Fibroblast of skin of abdomen (primary cell): ENCODE measurements around the gene CRYBB1. TPM values are rescaled to one million over a fixed set of nuclear protein-coding genes. Genes with fewer than 3 reads are reported as not detected.

Experiments used
- DNase-seq: peaks from one replicate; pipeline ENCODE4 v3.0.0-alpha.2; 2013
- polyA plus RNA-seq, 2 experiments: library from polyadenylated mRNA; unstranded; fragments of 120-200 nt; gene quantifications; one replicate each; pipeline ENCODE4 v1.2.1, GENCODE V29; 2013; ENCODE audit not compliant: insufficient read length in 2 of 2

The CRYBB1 gene
- polyA plus RNA-seq (2013, experiment 1 of 2; ENCODE audit: insufficient read length) = not detected
- not detected for polyA plus RNA-seq (2013, experiment 2 of 2; ENCODE audit: insufficient read length)

DNA sequence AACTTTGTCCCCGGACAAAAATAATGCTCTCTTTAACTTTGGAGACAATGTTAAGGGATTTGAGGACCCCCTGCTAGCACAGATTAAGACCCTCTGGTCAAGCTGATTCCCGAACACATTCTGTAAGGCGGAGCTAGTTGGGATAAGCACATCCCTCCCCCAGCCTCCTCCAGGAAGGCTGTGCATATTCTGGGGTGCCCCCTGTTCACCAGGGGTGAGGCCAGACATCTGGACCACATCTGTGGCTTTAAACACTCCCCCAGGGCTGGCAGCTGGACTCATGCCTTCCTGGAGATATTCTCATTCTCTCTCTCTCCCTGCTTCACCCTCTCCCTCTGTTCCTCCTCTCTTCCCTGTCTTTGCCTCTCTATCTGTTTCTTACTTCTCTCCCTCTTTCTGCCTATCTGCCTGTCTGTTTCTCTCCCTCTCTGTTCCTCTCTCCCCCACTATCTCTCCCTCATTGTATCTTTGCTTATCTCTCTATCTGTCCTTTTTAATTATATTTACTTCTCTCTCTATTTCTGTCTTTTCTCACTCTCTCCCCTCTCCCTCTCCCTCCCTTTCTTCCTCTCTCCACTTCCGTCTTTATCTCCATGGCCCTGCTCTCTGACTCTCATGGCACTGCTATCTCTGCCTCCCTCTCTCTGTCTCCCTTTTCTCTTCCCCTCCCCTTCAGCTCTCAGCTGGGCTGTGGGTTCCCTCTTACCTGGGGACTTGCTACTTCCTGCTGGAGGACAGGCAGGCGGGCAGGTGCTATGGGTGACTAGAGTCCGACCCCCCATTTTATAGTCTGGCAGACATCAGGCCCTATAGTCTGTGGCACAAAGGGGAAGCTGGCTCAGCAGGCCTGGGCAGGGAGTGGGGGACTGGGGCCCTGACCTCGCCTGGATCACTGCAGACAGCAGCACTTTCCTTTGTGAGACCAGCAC is at the start of gene CRYBB1:
Gene CRYBB1, minus strand, starts transcription at position 757 of the 929 bp plus-strand sequence. CDS start 1,708 bp downstream, outside the sequence.
- DNase-seq = peak; percentile 4

DNA sequence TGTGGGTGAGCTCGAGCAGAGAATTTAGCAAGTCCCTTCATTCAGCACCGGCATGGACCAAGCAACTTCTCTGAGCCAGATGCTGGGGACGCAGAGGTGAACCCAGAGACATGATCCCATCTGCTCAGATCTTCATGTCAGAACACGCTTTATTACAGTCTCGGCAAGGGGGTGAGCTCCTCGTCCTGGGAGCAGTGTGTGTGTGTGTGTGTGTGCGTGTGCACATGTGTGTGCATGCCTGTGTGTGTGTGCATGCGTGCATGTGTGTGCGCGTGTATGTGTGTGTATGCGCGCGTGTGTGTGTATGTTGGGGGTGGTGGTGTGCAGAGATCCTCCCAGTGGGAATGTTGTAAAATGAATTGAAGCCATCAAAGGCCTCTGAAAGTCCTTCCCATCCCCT is 49.3 kb upstream of the CRYBB1 start:
- no peak for DNase-seq

DNA sequence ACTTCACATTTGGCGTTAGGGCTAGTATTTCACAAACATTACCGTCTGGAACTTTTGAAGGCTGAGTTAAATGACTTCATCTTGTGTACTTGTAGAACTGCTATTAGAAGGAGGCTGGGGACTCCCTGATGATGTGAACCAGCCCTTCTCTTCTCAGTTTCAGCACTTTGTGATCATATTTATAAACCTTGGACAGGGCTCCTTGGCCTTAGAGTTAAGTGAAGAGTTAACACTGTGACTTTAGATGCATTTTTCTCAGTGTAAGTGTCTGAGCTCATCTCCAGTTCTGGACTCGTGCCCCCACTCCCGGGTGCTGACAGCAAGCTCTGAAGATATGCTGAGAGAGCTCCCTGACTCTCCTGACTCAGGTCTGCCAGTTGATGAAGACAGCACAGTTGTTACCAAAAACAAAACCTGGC is 48.0 kb upstream of the CRYBB1 start:
- DNase-seq = peak; percentile 71

DNA sequence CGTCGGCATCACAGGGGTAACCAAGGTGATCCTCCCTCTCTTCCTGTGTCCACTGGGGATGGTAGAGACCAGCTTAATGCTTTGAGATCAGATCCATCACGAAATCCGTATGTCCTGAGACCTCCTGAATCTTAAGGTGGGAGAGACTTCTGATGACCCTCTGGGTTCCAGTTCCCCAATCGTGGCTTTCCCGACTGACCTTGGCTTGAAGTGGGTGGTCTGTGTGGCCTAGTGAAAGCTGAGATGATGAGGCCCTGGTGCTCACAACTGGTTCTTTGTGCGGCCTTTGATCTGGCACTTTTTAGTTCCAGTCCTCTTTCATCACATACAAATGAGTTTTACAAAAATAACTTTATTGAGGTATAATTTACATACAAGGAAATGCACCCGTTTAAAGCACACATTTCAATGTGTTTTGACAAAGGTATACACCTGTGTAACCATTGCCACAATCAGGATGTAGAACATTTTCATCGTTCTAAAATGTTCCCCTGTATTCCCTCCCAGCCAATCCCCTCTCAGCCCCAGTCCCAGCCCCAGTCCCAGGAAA is 45.6 kb upstream of the CRYBB1 start:
- no peak for DNase-seq

DNA sequence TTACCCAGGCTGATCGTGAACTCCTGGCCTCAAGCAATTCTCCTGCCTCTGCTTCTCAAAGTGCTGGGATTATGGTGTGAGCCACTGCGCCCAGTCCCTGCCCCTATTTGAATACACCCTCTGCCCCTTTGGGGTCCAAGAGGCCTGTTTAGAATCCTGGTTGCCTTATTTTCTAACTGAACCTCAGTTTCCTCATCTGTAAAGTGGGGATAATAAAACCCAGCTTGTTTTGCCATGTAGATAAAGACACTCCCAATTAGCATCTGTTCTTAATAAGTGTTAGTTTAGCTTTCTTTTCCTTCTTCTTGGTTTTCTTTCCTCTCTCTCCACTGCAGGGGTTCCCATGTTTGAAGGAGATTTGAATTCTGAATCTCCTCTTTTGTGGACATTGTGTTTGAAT is 44.3 kb upstream of the CRYBB1 start:
- DNase-seq = no peak

DNA sequence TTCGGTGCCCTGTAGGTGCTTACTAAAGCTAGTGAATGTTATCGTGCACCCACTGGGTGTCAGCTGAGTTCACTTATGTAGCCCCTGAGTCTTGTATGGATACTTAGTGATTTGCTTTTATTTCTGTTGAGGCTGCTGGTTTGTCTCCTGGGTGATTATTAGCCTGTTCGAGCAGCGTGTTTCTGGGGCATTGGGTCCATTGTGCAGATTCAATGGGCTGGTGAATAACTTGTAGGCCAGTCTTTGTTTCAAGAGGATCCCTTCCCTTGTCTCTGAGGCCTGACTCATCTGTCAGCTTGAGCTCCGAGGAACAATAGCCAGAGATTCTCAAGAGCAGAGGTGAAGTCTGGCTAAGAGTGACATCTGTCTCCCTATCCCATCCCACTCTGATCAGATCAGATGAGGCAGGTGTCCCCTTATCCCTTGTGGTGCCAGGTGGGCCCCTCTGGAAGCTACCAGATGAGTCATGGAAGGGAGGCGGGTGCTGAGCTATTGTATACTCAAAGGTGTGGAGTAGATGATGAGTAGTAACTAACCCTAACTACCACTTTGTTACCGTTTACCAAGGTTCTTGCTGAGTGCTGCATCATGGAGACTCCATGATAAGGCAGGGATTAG is 43.2 kb upstream of the CRYBB1 start:
- no peak for DNase-seq

DNA sequence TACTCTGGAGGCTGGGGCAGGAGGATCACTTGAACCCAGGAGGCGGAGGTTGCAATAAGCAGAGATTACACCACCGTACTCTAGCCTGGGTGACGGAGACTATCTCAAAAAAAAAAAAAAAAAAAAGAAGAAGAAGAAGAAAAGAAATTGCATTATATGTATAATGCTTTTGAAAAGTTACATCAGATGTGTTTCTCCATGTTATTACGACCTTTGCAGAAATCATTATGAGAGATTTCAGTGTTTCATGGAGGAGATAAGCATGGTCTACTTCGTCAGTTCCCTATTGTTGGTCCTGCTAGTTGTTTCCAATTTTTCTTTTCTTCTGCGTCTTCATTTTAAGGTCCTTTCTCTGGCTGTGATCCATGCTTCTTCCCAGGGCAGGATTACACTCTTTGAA is 42.5 kb upstream of the CRYBB1 start:
- no peak for DNase-seq

DNA sequence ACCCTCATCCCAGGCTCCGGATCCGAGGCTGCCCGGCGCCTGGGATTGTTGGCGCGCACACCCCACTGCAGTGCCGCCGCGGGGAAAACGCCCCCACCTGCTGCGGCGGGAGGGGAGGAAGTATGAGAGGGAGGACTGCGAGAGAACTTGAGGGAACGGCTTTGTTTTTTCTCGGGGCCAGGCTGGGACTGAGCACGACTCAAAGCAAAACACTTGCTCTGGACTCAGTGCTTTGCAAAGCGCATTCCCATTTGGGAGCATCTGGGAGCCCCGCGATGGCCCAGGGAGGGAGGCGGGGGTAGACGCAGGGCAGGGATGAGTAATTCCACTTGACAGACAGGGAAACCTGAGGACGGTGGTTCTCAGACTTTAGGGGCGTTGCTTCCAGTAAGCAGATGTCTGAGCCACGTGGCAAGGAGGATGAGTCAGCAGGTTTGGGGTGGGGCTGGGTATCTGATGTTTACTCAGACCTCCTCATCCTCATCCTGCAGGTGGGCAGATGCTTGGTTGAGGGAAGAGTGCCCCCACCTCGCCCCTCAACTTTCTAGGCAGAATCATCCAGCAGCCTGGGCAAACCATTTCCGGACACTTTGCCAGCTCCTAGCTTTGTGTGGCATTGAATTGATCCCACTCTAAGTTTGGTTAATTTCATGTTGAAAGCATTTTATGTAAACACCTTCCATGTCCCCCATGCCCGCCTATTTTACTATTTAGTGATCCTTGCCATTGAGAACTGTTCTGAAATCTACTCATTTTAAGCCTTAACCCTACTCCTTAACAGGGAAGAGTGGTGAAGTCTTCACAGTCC is 41.0 kb upstream of the CRYBB1 start:
- peak; percentile 94 for DNase-seq

DNA sequence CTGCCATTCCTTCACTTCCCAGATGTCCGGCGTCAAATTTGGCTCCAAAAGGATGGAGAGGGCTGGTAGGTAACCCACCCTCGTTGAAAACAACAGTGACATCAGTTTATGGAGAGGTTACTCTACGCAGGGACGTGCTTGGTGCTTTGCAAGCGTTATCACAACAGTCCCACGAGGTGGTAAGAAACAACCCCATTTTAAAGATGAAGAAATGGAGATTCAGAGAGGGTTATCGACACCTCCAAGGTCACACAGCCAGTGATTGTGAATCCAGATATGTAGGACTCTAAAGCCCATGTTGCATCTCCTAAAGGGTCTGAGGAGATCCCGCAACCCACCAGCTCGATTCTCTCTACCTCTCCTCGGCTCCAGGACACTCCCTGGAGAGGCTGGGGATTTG is 40.3 kb upstream of the CRYBB1 start:
- DNase-seq = no peak

DNA sequence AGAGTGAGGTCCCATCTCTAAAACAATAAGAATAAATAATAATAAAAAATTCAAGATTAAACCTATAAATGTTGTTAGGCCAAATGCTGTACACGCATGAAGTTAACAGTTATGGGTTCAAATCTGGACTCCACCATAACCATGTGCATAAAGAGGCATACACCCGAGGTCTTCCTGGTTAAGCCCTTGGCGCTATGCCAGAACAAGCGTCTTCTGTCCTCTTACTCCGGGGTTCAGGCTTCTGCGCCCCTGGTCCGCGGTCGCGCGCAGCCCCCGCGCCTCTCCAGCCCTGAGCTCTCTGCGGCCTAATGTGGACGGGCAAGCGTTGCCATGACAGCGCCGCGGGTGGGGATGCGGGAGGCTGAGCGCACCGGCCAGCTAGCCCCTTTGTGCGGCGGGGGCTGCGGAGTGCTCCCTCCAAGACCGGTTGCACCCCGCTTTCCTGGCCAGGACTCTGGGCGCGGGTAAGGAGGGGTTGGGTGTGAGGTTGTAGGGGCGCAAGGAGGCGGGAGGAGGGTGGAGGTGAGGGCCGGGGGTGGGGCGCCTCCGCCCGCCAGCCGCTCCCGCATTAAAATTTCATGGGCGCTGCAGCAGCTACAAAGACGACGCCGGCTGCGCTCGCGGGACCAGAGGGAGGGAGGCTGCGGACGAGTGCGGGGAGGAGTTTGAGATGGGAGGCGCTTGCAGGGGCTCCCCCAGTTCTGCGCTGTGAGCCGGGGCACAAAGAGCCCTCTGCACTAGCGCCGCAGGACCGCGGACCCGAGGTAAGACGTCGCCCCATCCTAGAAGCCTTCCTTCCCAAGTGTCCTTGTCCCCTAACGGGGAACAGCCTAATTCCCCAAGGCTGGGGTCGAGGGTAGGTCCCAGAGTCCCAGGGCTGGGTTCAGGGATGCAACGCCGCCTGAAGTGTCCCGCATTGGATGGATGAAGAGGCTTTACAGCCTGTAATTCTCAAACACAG is 39.3 kb upstream of the CRYBB1 start, which contains the start of gene MIAT:
Gene MIAT, plus strand, starts transcription at position 698 of the 961 bp plus-strand sequence.
- no peak for DNase-seq

DNA sequence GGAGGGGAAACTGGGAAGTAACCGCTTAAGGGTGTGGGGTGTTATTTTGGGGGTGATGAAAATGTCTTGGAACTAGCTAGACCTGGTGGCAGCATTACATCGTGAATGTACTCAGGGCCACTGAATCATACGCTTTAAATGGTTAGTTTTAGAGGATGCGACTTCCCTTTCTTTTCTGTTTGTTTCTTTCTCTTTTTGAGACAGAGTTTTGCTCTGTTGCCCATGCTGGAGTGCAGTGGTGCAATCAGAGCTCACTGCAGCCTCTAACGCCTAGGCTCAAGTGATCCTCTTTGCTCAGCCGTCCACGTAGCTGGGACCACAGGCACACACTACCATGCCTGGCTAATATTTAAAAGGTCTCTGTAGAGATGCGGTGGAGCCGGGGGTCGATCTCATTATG is 34.0 kb upstream of the CRYBB1 start:
- DNase-seq = no peak

DNA sequence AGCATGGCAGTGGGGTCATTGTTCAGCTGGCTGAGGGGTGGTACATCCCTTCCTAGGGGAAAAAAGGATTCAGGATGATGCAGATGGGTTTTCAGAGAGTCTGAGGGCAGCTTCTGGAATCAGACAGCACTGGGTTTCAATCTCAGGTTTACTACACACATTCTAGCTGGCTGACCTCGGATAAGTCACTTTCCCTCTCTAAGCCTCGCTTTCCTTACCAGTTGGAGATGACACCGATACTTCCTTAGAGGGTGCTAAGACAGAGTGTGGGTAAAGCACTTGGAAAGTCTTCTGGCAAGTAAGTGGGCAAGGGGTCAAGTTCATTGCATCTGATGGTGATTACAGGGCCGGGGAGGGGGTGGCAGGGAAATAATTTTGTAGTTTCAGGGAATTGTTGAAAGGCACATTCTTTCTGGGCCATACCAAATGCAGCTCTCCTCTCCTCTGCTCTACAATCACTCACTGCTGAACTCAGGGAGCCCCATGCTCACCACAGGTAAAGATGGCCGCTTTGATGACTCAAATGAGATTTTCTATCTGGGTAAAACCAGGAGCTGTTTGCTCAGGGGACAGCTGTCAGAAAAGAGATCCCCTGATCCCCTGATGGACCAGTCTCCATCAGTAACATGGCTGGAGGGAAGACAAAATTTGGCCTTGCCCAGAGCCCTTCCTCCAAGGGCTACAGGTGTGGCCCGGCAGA is 33.0 kb upstream of the CRYBB1 start:
- DNase-seq = no peak

DNA sequence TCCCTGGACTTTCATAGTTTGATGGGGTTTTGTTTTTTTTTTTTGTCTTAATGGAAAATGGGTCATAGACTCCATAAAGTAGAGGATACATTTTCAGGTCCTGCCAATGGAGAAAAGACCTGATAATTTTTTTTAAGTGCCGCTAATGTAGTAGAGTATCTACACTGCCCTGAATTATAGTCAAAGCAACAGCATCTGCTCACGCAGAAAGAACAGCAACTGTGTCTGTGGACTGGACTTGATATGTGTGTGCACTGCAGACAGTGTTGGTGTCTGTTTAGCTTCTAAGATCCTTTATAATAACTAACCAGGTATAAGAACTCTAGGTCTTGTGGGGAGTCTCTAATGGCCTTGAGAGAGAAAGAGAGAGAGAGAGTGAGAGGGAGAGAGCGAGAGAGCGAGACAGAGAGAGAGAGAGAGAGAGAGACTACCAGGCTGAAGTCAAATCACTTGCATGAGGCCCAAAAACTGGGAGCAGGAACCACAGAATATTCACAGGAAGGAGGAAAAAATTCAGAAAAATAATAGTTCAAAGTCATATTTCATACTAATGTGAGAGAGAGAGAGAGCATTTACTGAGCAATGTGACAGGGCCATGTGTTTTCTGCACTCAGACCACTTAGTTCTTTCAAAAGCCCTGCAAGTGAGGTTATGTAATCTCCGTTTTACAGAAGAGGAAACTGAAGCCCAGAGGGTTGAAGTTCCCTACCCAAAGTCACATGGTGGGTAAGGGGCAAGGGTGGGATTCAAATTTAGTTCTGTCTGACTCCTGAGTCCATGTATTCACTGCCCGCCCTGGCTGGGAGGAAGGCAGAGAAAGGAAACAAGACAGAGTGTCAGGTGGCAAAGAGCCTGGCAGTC is 30.9 kb upstream of the CRYBB1 start:
- DNase-seq = no peak

DNA sequence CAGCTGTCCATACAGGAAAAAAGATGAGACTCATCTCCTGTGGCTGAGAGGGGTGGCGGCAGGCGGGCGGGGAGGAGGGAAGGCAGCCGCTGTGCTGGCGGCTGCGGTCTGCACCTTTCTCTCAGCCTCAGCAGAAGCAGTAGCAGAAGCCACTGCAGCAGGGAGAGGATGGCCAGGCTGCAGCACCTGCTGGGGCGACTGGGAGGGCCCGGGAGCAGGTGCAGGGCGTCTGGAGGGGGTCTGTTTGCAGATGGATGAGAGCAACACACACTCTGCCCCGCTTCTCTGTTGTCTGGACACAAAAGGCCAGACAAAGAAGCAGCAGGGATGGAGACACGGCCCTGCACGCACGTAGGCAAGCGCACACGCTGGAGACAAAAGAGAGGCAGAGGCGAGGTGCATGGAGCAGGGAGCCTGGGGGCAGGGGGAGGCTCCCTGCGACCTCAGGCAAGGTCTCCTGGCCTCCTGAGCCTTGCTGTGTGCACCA is 30.2 kb upstream of the CRYBB1 start:
- DNase-seq = peak; percentile 23

DNA sequence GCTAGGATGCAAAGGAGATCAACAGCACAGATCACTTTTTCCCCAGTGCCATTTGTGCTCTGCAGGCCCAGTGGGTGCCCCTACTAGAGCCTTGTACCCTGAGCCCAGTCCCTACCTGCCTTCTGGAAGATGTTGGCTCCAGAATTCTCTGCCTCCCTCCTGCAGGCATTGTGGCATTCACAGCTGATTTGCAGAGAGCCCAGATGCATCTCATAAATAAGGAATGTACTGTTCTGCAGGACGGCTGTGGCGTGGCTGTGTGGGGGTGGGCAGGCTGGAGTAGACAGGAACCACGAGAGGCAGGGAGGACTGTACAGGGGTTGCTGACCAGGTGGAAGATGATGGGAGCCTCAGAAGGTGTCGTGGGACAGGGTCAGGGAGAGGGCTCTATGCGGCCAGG is 28.3 kb upstream of the CRYBB1 start:
- peak; percentile 58 for DNase-seq

DNA sequence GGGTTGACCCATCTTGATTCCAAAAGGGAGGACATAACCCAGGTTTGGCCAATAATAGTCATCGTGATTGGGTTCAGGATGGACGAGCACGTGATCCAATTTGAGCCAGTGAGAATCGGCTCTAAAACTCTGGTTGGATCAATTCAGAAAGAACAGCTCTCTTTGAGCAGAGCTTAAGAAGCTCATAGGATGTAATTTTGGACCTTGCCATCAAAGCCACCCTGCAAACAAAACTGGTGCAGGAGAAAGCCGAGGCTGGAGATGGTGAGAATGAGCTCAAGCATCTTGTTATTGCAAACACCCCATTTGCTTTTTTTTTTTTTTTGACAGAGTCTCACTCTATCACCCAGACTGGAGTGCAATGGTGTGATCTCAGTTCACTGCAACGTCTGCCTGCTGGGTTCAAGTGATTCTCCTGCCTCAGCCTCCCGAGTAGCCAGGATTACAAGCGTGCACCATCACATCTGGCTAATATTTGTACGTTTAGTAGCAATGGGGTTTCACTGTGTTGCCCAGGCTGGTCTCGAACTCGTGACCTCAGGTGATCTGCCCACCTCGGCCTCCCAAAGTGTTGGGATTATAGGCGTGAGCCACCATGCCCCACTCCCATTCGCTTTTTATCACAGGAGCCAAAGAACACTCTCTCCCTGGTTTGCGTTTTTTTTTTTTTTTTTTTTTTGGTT is 25.7 kb upstream of the CRYBB1 start:
- DNase-seq = no peak

DNA sequence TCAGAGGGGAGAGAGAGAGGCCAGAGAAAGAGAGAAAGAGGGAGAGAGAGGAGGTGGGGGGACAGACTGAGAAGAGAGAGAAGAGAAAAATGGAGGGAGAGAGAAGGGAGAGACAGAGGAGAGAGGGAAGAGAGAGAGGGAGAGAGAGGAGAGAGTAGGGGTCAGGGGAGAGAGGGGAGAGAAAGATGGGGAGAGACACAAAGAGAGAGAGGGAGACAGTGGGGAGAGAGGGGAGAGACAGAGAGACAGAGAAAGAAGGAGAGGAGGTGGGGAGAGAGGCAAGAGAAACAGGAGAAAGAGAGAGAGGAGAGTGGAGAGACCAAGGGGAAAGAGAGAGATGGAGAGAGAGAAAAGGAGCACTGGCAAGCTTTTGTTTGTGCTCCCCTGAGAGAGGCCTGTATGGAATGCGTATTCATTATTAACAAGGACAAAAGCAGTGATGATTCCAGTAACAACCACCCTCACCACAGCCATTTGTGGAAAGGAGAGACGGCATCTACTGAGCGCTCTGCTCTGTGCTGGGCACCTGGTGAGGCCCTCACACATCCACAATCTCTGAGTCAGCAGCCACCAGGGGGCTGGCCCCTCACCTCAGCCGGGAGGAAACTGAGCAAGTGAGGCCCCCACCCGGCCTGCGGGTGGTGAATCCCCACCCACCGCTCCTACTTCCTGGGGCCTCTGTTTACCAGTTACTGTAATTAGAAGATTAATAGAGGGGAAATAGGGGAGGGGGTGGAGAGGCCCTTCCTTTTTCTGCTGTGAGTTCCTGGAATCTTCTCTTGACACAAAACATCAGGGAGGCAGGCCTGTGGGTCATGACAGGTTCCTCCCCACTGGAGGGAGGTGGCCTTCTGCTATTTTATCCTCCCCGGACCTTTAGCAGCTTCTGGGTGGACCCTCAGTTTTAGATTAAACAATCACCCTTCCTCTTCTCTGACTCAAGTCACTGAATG is 24.9 kb upstream of the CRYBB1 start:
- no peak for DNase-seq

DNA sequence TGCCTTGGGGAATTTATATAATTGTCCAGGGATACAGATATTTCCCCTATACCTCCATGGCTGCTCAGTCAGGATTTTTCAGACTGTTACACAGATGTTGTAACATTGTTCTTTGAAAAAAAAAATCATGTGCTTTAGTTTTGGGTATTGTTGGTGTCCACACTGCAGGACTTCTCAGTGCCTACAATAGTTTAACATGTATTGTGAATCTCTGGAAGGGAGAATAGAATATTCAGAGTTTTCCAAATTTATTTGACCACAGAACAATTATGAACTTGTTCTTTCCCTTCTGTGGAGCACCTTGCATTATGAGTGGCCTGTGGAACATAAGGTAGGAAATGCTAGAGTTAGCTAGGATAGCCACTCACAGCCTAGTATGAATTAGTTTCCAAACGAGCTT is 18.5 kb upstream of the CRYBB1 start:
- DNase-seq = no peak
